Skeletal muscle satellite cell (primary cell): ENCODE data around the gene MDC1.

Source experiments
- H3K27me3 ChIP-seq: 2 replicates; pipeline ENCODE4 v1.7.0; 2013; ENCODE audit warnings: low read length; ENCODE audit not compliant: control insufficient read depth, insufficient read depth
- H3K36me3 ChIP-seq: 2 replicates; pipeline ENCODE4 v1.7.0; 2013; ENCODE audit warnings: mild to moderate bottlenecking, control low read depth, low read length; ENCODE audit not compliant: insufficient read depth
- H3K4me1 ChIP-seq: 2 replicates; pipeline ENCODE4 v1.7.0; 2013; ENCODE audit warnings: low read length; ENCODE audit not compliant: control insufficient read depth, insufficient read depth
- H3K4me2 ChIP-seq: 2 replicates; pipeline ENCODE4 v1.7.0; 2013; ENCODE audit warnings: mild to moderate bottlenecking, low read length
- H3K4me3 ChIP-seq: 2 replicates; pipeline ENCODE4 v1.7.0; 2013; ENCODE audit warnings: low read length
- H3K9ac ChIP-seq: 2 replicates; pipeline ENCODE4 v1.7.0; 2013; ENCODE audit warnings: mild to moderate bottlenecking, low read depth, low read length, moderate library complexity
- H3K9me3 ChIP-seq: replicated peaks from 2 replicates; pipeline ENCODE4 v1.7.0; 2013; ENCODE audit warnings: mild to moderate bottlenecking, control low read depth, low read length

Gene MDC1

GRCh38 chr6:30743099-30744053, 26.3 kb upstream of the MDC1 start:
- Histone ChIP-seq H3K9ac (peak overlapping the region; percentile 88), H3K9me3 (no peaks in the 10 kb centered on the region), H3K4me1 (peaks cover 46% of the 10 kb centered on the region), H3K36me3 (peaks cover 41% of the 10 kb centered on the region), H3K4me2 (peak overlapping the region; percentile 87), H3K27me3 (no peaks in the 10 kb centered on the region), H3K4me3 (peak overlapping the region; percentile 81)

DNA sequence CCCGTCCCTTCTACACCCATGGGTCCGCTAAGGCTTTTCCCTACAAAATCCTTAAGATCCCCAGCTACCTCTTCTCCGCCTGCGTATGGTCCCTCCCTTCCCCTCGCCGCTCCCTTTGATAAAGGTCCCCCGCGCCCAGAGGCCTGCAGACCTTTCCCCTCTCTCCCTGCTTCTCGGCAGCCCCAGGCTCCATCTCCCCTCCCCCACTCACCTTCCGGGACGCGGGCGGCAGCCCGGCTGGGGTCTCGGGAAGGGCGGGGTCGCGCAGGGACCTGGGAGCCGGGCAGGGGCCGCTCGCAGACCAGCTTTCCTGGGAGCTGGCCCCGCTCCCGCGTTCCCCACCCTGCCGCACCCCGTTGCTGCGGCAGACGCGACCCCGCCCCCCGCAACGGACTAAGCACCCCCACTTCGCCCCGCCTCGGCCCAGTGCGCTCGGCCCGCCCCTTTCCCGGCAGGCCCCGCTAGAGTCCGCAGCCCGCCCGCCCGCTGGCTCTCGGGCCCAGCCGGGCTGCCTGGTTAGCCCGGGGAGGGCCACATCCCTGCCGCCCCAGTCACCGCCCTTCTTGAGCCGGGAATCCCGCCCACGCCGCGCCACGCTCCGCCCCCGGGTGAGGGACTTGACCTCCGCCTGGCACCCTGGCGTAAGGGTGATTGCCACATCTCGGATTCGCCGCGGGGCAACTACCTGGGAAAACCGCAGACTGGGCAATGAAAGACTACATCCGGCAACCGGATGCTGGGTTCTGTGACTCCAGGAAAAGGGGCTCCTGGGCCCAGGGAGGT, 25.4 kb upstream of the MDC1 start, which contains the start of gene FLOT1:
Gene FLOT1, minus strand, starts transcription at position 372 of the 783 bp plus-strand sequence. CDS start 498 bp downstream, outside the sequence.
- peaks cover 37% of the 10 kb centered on the region for H3K4me1 ChIP-seq
- H3K9ac ChIP-seq, result peak within 1 kb of the TSS; percentile 88
- peak within 1 kb of the TSS; percentile 81 for H3K4me3 ChIP-seq
- no peaks in the 10 kb centered on the region for H3K27me3 ChIP-seq
- peak within 1 kb of the TSS; percentile 87 for H3K4me2 ChIP-seq
- no peaks in the 10 kb centered on the region for H3K9me3 ChIP-seq
- H3K36me3 ChIP-seq, result peaks cover 50% of the 10 kb centered on the region

- no peaks in the 10 kb centered on the region for H3K27me3 ChIP-seq
- H3K9me3 ChIP-seq, result no peaks in the 10 kb centered on the region
- H3K4me1 ChIP-seq, result peaks cover 31% of the 10 kb centered on the region
- peak overlapping the region; percentile 88 for H3K9ac ChIP-seq
- H3K36me3 ChIP-seq, result peaks cover 56% of the 10 kb centered on the region
- H3K4me3 ChIP-seq, result peak overlapping the region; percentile 81
- H3K4me2 ChIP-seq, result peak overlapping the region; percentile 87
These were observed 24.8 kb upstream of the MDC1 start for GRCh38 chr6:30741789-30742315.

GRCh38 chr6:30741063-30741779, 24.1 kb upstream of the MDC1 start:
- Histone ChIP-seq H3K9me3 (no peaks in the 10 kb centered on the region), H3K4me2 (peak overlapping the region; percentile 87), H3K4me1 (peaks cover 28% of the 10 kb centered on the region), H3K36me3 (peaks cover 59% of the 10 kb centered on the region), H3K9ac (peak overlapping the region; percentile 88), H3K27me3 (no peaks in the 10 kb centered on the region), H3K4me3 (peak overlapping the region; percentile 81)

GRCh38 chr6:30740540-30740870, 23.4 kb upstream of the MDC1 start:
- Histone ChIP-seq H3K27me3 (no peaks in the 10 kb centered on the region), H3K36me3 (peaks cover 66% of the 10 kb centered on the region), H3K4me2 (no peak overlapping the region), H3K4me1 (peaks cover 28% of the 10 kb centered on the region), H3K4me3 (no peak overlapping the region), H3K9me3 (no peaks in the 10 kb centered on the region), H3K9ac (no peak overlapping the region)

GRCh38 chr6:30738532-30738931, 21.5 kb upstream of the MDC1 start:
- Histone ChIP-seq H3K4me3 (no peak overlapping the region), H3K4me2 (no peak overlapping the region), H3K9me3 (no peaks in the 10 kb centered on the region), H3K27me3 (no peaks in the 10 kb centered on the region), H3K9ac (no peak overlapping the region), H3K36me3 (peaks cover 70% of the 10 kb centered on the region), H3K4me1 (peaks cover 22% of the 10 kb centered on the region)

DNA sequence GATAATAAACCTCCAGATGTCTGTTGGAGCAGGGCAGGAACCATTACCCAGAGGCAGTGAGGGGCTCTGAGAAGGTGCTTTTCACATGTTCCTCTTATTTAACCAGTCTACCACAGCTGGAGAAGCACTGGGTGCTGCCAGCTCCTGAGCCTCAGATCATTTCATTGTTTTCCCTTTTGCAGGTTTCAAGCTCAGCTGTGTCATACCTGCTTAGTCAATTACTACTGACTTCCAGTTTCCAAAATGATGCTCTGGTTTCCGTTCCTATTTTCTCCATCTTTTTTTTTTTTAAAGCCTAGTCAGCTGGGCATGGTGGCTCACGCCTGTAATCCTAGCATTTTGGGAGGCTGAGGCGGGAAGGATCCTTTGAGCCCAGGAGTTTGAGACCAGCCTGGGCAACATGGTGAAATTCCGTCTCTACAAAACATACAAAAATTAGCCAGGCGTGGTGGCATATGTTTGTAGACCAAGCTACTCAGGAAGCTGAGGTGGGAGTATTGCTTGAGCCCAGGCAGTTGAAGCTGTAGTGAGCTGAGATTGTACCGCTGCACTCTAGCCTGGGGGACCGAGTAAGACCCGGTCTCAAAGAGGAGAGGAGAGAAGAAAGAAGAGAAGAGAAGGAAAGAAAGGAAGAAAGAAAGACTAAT, 18.7 kb upstream of the MDC1 start:
- Histone ChIP-seq H3K9ac (no peak overlapping the region), H3K4me3 (no peak overlapping the region), H3K9me3 (no peaks in the 10 kb centered on the region), H3K36me3 (peaks cover 77% of the 10 kb centered on the region), H3K27me3 (no peaks in the 10 kb centered on the region), H3K4me1 (peaks cover 12% of the 10 kb centered on the region), H3K4me2 (no peak overlapping the region)

DNA sequence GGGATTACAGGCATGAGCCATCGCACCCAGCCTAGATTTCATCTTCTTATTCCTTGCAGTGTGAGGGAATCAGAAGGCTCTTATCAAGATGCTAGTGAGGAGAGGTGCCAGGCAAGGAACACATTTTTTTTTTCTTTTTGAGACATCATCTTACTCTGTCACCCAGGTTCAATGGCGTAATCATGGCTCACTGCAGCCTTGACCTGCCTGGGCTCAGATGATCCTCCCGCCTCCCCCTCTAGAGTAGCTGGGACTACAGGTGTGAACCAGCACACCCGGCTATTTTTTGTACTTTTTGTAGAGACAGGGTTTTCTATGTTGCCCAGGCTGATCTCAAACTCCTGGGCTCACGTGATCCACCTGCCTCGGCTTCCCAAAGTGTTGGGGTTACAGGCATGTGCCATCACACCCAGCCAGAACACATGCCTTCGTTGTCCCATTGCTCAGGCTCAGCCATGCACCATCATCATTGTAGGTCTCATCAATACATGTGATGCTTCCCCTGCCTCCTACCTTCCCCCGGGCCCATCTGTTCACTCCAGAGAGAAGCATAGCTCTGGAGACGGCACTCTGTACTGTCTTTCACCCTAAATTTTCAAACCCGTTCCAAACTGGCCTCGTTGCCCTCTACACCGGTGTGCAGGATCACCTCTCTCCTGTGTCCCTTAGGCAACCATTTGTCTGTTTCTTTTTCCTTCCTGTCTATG, 15.3 kb upstream of the MDC1 start:
- Histone ChIP-seq H3K9ac (no peak overlapping the region), H3K36me3 (peaks cover 68% of the 10 kb centered on the region), H3K4me3 (no peak overlapping the region), H3K4me2 (no peak overlapping the region), H3K4me1 (peaks cover 5% of the 10 kb centered on the region), H3K27me3 (no peaks in the 10 kb centered on the region), H3K9me3 (no peaks in the 10 kb centered on the region)

- Histone ChIP-seq H3K4me2 (no peak overlapping the region), H3K4me1 (peaks cover 14% of the 10 kb centered on the region), H3K9me3 (no peaks in the 10 kb centered on the region), H3K9ac (no peak overlapping the region), H3K36me3 (peaks cover 64% of the 10 kb centered on the region), H3K27me3 (no peaks in the 10 kb centered on the region), H3K4me3 (no peak overlapping the region)
These were observed 13.7 kb upstream of the MDC1 start for GRCh38 chr6:30730601-30731435.
